ENCODE data around the gene RPS6KA2.

DNA sequence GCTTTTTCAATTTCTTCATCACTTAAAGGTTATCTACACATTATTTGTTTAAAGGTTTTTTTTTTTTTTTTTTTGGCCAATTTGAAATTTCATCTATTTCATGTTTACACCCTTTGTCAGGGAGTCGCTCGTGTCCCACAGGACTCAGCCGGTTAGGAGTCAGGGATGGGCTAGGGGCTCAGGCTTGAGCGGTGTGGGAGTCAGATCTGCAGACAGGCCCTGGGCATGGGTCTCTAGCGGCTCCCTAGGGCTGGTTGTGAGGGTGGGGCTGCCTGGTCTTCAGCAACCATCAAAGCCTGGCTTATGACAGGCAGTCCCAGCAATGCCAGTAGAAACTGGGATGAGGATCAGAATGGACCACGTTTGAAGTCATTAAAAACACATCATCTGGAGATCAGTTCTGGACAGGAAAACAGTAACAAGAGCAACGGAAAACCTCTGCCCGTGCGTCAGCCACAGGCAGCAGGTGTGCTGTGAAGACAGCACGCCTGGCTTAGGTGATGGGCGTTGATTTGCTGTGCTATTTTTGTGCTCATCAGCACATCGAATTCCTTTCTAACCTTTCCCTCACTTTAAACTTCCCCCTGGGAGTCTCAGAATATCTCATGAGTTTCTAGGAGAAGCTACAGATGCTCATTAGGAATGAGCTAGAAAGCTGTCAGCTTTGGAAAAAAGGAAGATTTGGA, 153.0 kb downstream of the RPS6KA2 start:
- TF ChIP-seq POLR2A (IDR thresholded peaks at IDR 0.05) (no peak), EP300 (IDR thresholded peaks at IDR 0.05) (no peak)
